SU-DHL-6 (cell line): ENCODE measurements around the gene RPL10A.

Source experiments
- H2AFZ ChIP-seq: fragments of 200-600 bp; sonication (generic); 2 replicates; pipeline ENCODE4 v1.6.1; 2014; ENCODE audit warnings: low read depth, mild to moderate bottlenecking, moderate library complexity, mixed read lengths, antibody characterized with exemption, low read length; ENCODE audit not compliant: severe bottlenecking
- H3F3A ChIP-seq: fragments of 200-600 bp; shearing (Covaris generic); 2 replicates; pipeline ENCODE4 v1.6.0; 2016; ENCODE audit warnings: antibody characterized with exemption, mild to moderate bottlenecking; ENCODE audit not compliant: insufficient read depth
- H3K27ac ChIP-seq: fragments of 200-600 bp; sonication (generic); 2 replicates; pipeline ENCODE4 v1.5.1; 2016; ENCODE audit warnings: low read depth, mild to moderate bottlenecking, low read length, moderate library complexity, mixed read lengths
- H3K27me3 ChIP-seq: fragments of 200-600 bp; sonication (generic), shearing (Covaris generic); 2 replicates; pipeline ENCODE4 v1.6.0; 2014; ENCODE audit warnings: mild to moderate bottlenecking, low read length
- H3K36me3 ChIP-seq: fragments of 200-600 bp; sonication (generic); 2 replicates; pipeline ENCODE4 v1.6.1; 2014; ENCODE audit warnings: mild to moderate bottlenecking, low read length, mixed read lengths
- H3K4me2 ChIP-seq: fragments of 300-600, 200-600 bp; shearing (Covaris generic), sonication (generic); 2 replicates; pipeline ENCODE4 v1.6.0; 2014; ENCODE audit warnings: low read length, low read depth, mild to moderate bottlenecking; ENCODE audit not compliant: poor library complexity, severe bottlenecking
- H3K4me3 ChIP-seq: fragments of 200-600 bp; sonication (generic); 2 replicates; pipeline ENCODE4 v1.5.1; 2014; ENCODE audit warnings: antibody characterized with exemption, low read length, mild to moderate bottlenecking, mixed read lengths; ENCODE audit not compliant: insufficient read depth, poor library complexity, severe bottlenecking
- H3K79me2 ChIP-seq: fragments of 200-600 bp; sonication (generic); 2 replicates; pipeline ENCODE4 v1.6.1; 2014; ENCODE audit warnings: mild to moderate bottlenecking, low read length, moderate library complexity; ENCODE audit not compliant: insufficient read depth
- H3K9ac ChIP-seq: fragments of 200-600 bp; sonication (generic); 2 replicates; pipeline ENCODE4 v1.7.0; 2014; ENCODE audit warnings: mild to moderate bottlenecking, low read length
- H3K9me2 ChIP-seq: fragments of 200-600 bp; sonication (generic); replicated peaks from 2 replicates; pipeline ENCODE4 v1.6.1; 2014; ENCODE audit warnings: low read length; ENCODE audit not compliant: insufficient read depth
- H3K9me3 ChIP-seq: fragments of 200-600 bp; sonication (generic); 2 replicates; pipeline ENCODE4 v1.6.1; 2014; ENCODE audit warnings: low read length, mixed read lengths; ENCODE audit not compliant: insufficient read depth
- H4K20me1 ChIP-seq: fragments of 200-600 bp; sonication (generic); 2 replicates; pipeline ENCODE4 v1.6.1; 2014; ENCODE audit warnings: low read depth, mild to moderate bottlenecking, antibody characterized with exemption, low read length, moderate library complexity, mixed read lengths
- EZH2phosphoT487 ChIP-seq: fragments of 200-600 bp; sonication (generic), shearing (Covaris generic); conservative IDR thresholded peaks from 2 replicates; pipeline ENCODE4 v1.6.1; 2018; ENCODE audit warnings: mild to moderate bottlenecking, antibody characterized with exemption, low read length, moderate library complexity, mixed read lengths
- TF ChIP-seq, protein P1 (sequence below): fragments of 200-600 bp; sonication (generic); IDR thresholded peaks from one replicate; pipeline ENCODE4 v1.5.1; 2017; ENCODE audit warnings: antibody characterized with exemption, mild to moderate bottlenecking, low read length, moderate library complexity; ENCODE audit not compliant: insufficient read depth, poor library complexity, severe bottlenecking

Gene RPL10A

DNA sequence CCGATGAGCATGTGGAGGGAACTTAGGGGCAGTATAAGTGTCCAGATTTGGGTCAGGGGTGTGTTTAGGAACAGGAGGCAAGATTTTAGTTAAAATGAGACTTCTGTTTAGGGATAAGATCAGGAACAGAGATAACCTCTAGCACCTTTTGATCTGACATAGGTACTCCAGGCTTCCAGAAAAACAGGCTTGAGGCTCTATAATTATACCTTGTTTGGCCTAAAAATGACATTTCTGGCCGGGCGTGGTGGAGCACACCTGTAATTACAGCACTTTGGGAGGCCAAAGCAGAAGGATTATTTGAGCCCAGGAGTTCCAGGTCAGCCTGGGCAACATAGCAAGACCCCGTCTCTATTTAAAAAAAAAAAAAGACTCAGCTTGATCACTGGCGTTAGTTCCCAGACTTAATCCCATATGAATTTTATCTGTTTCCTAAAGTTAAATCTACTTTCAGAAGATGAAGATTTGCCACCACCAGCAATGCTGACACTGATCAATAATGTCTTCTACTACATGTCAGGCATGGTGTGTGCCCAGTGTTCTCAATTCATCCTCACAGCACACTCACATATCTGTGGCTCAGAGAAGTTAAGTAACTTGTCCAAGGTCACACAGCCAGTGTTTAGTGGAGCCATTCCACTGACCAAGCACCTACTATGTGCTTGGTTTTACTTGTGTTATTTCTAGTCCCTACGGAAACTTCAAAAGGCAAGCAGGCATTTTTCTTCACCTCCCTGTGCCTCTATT is 50.5 kb downstream of the RPL10A start:
- Histone ChIP-seq H3K27me3 (no peaks in the 10 kb centered on the region), H3K9ac (no peak overlapping the region), H3K36me3 (no peaks in the 10 kb centered on the region), H3K27ac (no peak overlapping the region), H3K9me2 (no peaks in the 10 kb centered on the region), H3K9me3 (no peaks in the 10 kb centered on the region), H3F3A (no peaks in the 10 kb centered on the region), H3K4me2 (no peak overlapping the region), H4K20me1 (no peaks in the 10 kb centered on the region), H3K79me2 (no peaks in the 10 kb centered on the region), H3K4me3 (no peak overlapping the region), H2AFZ (no peak overlapping the region)
- TF ChIP-seq, protein P1, sequence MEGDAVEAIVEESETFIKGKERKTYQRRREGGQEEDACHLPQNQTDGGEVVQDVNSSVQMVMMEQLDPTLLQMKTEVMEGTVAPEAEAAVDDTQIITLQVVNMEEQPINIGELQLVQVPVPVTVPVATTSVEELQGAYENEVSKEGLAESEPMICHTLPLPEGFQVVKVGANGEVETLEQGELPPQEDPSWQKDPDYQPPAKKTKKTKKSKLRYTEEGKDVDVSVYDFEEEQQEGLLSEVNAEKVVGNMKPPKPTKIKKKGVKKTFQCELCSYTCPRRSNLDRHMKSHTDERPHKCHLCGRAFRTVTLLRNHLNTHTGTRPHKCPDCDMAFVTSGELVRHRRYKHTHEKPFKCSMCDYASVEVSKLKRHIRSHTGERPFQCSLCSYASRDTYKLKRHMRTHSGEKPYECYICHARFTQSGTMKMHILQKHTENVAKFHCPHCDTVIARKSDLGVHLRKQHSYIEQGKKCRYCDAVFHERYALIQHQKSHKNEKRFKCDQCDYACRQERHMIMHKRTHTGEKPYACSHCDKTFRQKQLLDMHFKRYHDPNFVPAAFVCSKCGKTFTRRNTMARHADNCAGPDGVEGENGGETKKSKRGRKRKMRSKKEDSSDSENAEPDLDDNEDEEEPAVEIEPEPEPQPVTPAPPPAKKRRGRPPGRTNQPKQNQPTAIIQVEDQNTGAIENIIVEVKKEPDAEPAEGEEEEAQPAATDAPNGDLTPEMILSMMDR, result no peak

DNA sequence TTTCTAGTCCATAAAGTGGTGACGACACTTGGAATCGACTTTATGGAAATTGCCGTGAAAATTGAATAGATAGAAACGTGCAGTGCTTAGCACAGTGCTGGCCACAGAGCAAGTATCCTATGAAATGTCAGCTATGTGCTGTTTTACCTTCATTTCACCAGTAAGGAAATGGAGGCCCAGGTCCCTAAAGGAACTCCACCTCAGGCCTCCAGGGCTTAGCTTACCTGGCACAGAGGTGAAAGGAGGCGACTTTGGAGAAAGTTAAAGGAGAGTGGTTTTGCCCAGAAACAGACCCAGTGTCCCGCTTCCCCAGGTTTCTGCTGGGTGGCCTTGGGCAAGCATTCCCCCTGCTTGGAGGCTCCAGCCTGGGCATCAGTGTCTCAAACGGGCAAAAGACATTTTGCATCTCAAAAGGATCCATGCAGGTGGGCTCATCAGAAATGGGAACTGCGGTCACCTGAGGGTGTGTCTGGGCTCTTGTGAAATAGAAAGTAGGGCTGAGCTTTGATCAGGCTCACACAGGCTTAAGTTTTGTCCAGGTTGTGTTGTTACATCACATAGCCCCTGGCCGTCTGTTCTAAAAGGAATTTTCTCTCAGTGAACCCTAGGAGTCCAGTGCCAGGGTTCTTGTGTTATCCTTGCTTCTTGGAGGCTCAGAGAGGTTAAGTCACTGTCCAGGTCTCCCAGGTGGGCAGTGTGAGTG is 51.3 kb downstream of the RPL10A start:
- Histone ChIP-seq H3K27me3 (no peaks in the 10 kb centered on the region), H3K79me2 (no peaks in the 10 kb centered on the region), H3K36me3 (no peaks in the 10 kb centered on the region), H3K9me3 (no peaks in the 10 kb centered on the region), H3K9ac (no peak overlapping the region), H3K4me3 (no peak overlapping the region), H3K4me2 (no peak overlapping the region), H2AFZ (no peak overlapping the region), H3K27ac (no peak overlapping the region), H3F3A (no peaks in the 10 kb centered on the region), H4K20me1 (no peaks in the 10 kb centered on the region), H3K9me2 (no peaks in the 10 kb centered on the region)
- TF ChIP-seq, protein P1, result no peak
- TF ChIP-seq EZH2phosphoT487, result no peak
